SK-N-SH (cell line): ENCODE data around the gene TLL2. TPM values are rescaled to one million over a fixed set of nuclear protein-coding genes. Genes with fewer than 3 reads are reported as not detected.

Source experiments
- CTCF ChIA-PET: fragments of 300-600, 350-600 bp; formaldehyde crosslinking; extraction: SDS; loops from one replicate; lab custom pipeline; 2021; lab: Yijun Ruan, JAX
- POLR2A ChIA-PET: fragments of 350-600 bp; sonication (Branson Sonifier 250); formaldehyde crosslinking; extraction: SDS; loops from one replicate; lab custom pipeline; 2020; ENCODE audit warnings: antibody characterized with exemption, inconsistent platforms; lab: Yijun Ruan, JAX
- DNase-seq: peaks from one replicate; pipeline ENCODE4 v3.0.0; 2012
- H2AFZ ChIP-seq: fragments of 200-600 bp; sonication (generic); 2 replicates; pipeline ENCODE4 v1.8.1; 2016; ENCODE audit warnings: antibody characterized with exemption, mild to moderate bottlenecking, low read depth
- H3F3A ChIP-seq: fragments of 200-600 bp; sonication (generic); replicated peaks from 2 replicates; pipeline ENCODE3; 2016; ENCODE audit warnings: antibody characterized with exemption, mild to moderate bottlenecking; ENCODE audit not compliant: insufficient read depth
- H3K27ac ChIP-seq, 2 experiments: fragments of 200-500 bp in 1 of 2; fragments of 200-600 bp in 1 of 2; sonication (Bioruptor generic) in 1 of 2; sonication (generic), shearing (Covaris generic) in 1 of 2; 2 replicates each; pipeline versions ENCODE4 v1.5.1 to v1.6.1; 2014 to 2016; ENCODE audit warnings: low read depth in 2 of 2, inconsistent platforms in 1 of 2, low read length in 1 of 2, mild to moderate bottlenecking in 1 of 2, mixed read lengths in 1 of 2
- H3K27me3 ChIP-seq: fragments of 200-600 bp; sonication (generic), shearing (Covaris generic); 2 replicates; pipeline ENCODE4 v1.6.1; 2016; ENCODE audit warnings: mixed run types; ENCODE audit not compliant: insufficient read depth
- H3K36me3 ChIP-seq, 2 experiments: fragments of 200-500 bp in 1 of 2; fragments of 200-600 bp in 1 of 2; sonication (Bioruptor generic) in 1 of 2; sonication (generic) in 1 of 2; replicated peaks in 1 of 2; 2 replicates each; pipeline versions ENCODE3 to v1.5.1; 2014 to 2016; ENCODE audit warnings: low read length in 1 of 2, mild to moderate bottlenecking in 1 of 2; ENCODE audit not compliant: insufficient read depth in 2 of 2, control insufficient read depth in 1 of 2
- H3K4me1 ChIP-seq, 2 experiments: fragments of 200-500 bp in 1 of 2; fragments of 200-600 bp in 1 of 2; sonication (Bioruptor generic) in 1 of 2; sonication (generic), shearing (Covaris generic) in 1 of 2; 2 replicates each; pipeline versions ENCODE4 v1.5.1 to v1.6.1; 2014 to 2016; ENCODE audit warnings: low read depth in 1 of 2, low read length in 1 of 2, mixed run types in 1 of 2; ENCODE audit not compliant: insufficient read depth in 2 of 2, control insufficient read depth in 1 of 2
- H3K4me2 ChIP-seq: fragments of 200-600 bp; sonication (generic), shearing (Covaris generic); 2 replicates; pipeline ENCODE4 v1.6.1; 2017; ENCODE audit warnings: mixed run types
- H3K4me3 ChIP-seq, 2 experiments: fragments of 200-500 bp in 1 of 2; fragments of 200-600 bp in 1 of 2; sonication (Bioruptor generic) in 1 of 2; sonication (generic), shearing (Covaris generic) in 1 of 2; 2 replicates each; pipeline versions ENCODE4 v1.5.1 to v1.8.1; 2014 to 2016; ENCODE audit warnings: low read depth in 2 of 2, inconsistent platforms in 1 of 2, low read length in 1 of 2, mild to moderate bottlenecking in 1 of 2, mixed read lengths in 1 of 2, moderate library complexity in 1 of 2
- H3K79me2 ChIP-seq: fragments of 200-600 bp; sonication (generic); 2 replicates; pipeline ENCODE4 v1.8.1; 2017; ENCODE audit warnings: mild to moderate bottlenecking; ENCODE audit not compliant: insufficient read depth
- H3K9ac ChIP-seq: fragments of 200-600 bp; sonication (generic); 2 replicates; pipeline ENCODE4 v1.6.1; 2017; ENCODE audit warnings: mixed run types
- H3K9me2 ChIP-seq: fragments of 200-600 bp; sonication (generic); 2 replicates; pipeline ENCODE4 v1.6.1; 2017; ENCODE audit warnings: mixed run types
- H3K9me3 ChIP-seq: fragments of 200-600 bp; sonication (generic); 2 replicates; pipeline ENCODE4 v1.6.1; 2017; ENCODE audit warnings: mixed run types, mild to moderate bottlenecking, moderate library complexity
- H4K20me1 ChIP-seq: fragments of 200-600 bp; sonication (generic); 2 replicates; pipeline ENCODE4 v1.6.1; 2017; ENCODE audit warnings: mild to moderate bottlenecking, mixed run types; ENCODE audit not compliant: insufficient read depth
- CHD2 ChIP-seq: fragments of 150-350 bp; IDR thresholded peaks from 2 replicates; pipeline ENCODE4 v1.6.1; 2018; ENCODE audit warnings: low read length; ENCODE audit not compliant: partially characterized antibody
- EP300 ChIP-seq, 2 experiments: IDR thresholded peaks; 2 replicates each; pipeline versions ENCODE4 v1.4.0 to v1.6.1; 2012; ENCODE audit warnings: borderline replicate concordance in 1 of 2, low read depth in 1 of 2, low read length in 1 of 2
- EZH2phosphoT487 ChIP-seq: fragments of 200-600 bp; sonication (generic); IDR thresholded peaks from 2 replicates; pipeline ENCODE4 v1.6.1; 2017; ENCODE audit warnings: low read depth, mixed run types, mild to moderate bottlenecking, antibody characterized with exemption, moderate library complexity, borderline replicate concordance
- FOSL2 ChIP-seq: IDR thresholded peaks from 2 replicates; pipeline ENCODE4 v1.4.0; 2012; ENCODE audit warnings: low read depth, mild to moderate bottlenecking, moderate library complexity, borderline replicate concordance
- GATA2 ChIP-seq: sonication (generic); formaldehyde crosslinking; IDR thresholded peaks from 2 replicates; pipeline ENCODE4 v1.5.0; 2020; ENCODE audit warnings: mild to moderate bottlenecking, missing genetic modification reagents
- MXI1 ChIP-seq: IDR thresholded peaks from 2 replicates; pipeline ENCODE4 v1.6.1; 2012; ENCODE audit warnings: mild to moderate bottlenecking, low read depth, low read length, improper control_type of control experiment
- NFIC ChIP-seq: IDR thresholded peaks from 2 replicates; pipeline ENCODE4 v1.4.0; 2012; ENCODE audit warnings: borderline replicate concordance
- RAD21 ChIP-seq: IDR thresholded peaks from 2 replicates; pipeline ENCODE4 v1.6.1; 2012; ENCODE audit warnings: mild to moderate bottlenecking, low read length
- RCOR1 ChIP-seq: fragments of 150-350 bp; IDR thresholded peaks from 2 replicates; pipeline ENCODE4 v1.6.1; 2017; ENCODE audit warnings: antibody characterized with exemption, low read length
- RFX5 ChIP-seq: IDR thresholded peaks from 2 replicates; pipeline ENCODE4 v1.6.1; 2012; ENCODE audit warnings: mild to moderate bottlenecking, improper control_type of control experiment, low read length
- SIN3A ChIP-seq: IDR thresholded peaks from 2 replicates; pipeline ENCODE4 v1.6.1; 2012; ENCODE audit warnings: low read depth, mild to moderate bottlenecking, low read length, moderate library complexity, borderline replicate concordance
- SMC3 ChIP-seq: IDR thresholded peaks from 2 replicates; pipeline ENCODE4 v1.6.1; 2012; ENCODE audit warnings: low read depth, low read length, improper control_type of control experiment
- TAF1 ChIP-seq: IDR thresholded peaks from 2 replicates; pipeline ENCODE4 v1.6.1; 2012; ENCODE audit warnings: low read depth, mild to moderate bottlenecking, low read length, moderate library complexity, borderline replicate concordance
- TCF12 ChIP-seq: IDR thresholded peaks from 2 replicates; pipeline ENCODE4 v1.4.0; 2012
- WGBS: methylation state at CpG from one replicate; pipeline ENCODE4 v1.1.6; 2017; ENCODE audit warnings: low lambda C conversion rate; 5-methylcytosine and 5-hydroxymethylcytosine counted together
- polyA plus RNA-seq, 3 experiments: library from polyadenylated mRNA; depleted of rRNA; stranded (reverse); fragments of >200 nt; gene quantifications; 2 replicates each; pipeline ENCODE4 v1.2.3, GENCODE V29; 2012
- TF ChIP-seq, protein P1 (sequence below): fragments of 150-350 bp; IDR thresholded peaks from 2 replicates; pipeline ENCODE4 v1.6.1; 2017; ENCODE audit warnings: antibody characterized with exemption, low read length, low read depth, borderline replicate concordance
- TF ChIP-seq, protein P2 (sequence below): IDR thresholded peaks from 2 replicates; pipeline ENCODE4 v1.4.0; 2012; ENCODE audit warnings: low read depth, borderline replicate concordance
- TF ChIP-seq, protein P3 (sequence below): IDR thresholded peaks from 2 replicates; pipeline ENCODE4 v1.4.0; 2012; ENCODE audit warnings: low read depth, borderline replicate concordance
- TF ChIP-seq, protein P4 (sequence below): IDR thresholded peaks from 2 replicates; pipeline ENCODE4 v1.4.0; 2012; ENCODE audit warnings: low read depth
- TF ChIP-seq, protein P5 (sequence below): fragments of 150-350 bp; IDR thresholded peaks from 2 replicates; pipeline ENCODE4 v1.6.1; 2016; ENCODE audit warnings: mild to moderate bottlenecking, low read depth, low read length

TLL2 gene
- polyA plus RNA-seq, 1 of the 3 experiments (the other 2 are of a cell fraction) = 0.36 TPM

DNA sequence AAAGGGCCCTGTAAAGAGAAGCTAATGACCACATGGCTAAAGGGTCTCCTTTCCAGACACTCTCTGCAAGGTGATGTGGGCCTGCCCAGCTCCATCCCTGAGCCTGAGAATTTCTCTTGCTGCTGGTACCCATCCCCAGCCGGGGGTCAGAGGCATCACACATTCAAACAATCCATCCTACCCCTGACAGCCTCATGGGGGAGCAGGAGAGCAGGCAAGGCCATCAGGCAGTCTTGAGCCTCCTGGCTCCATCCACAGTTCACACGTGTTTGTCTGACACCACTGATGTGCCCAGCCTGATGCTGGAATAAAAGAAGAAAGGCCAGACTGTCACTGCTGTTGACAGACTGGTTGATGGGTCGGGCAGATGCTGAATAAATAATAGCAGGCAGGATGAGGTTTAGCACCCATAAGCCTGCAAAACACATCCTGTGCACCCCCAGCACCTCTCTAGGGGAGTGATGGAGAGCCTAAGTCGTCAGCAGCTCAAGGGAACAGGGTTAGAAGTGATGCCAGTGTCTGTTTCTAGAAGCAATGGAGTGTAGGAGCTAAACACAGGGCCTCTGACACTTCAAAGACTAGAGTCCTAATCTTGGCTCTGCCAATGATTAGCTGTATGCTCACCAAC is 43.5 kb downstream of the TLL2 start (continued):
- TF ChIP-seq, protein P1, sequence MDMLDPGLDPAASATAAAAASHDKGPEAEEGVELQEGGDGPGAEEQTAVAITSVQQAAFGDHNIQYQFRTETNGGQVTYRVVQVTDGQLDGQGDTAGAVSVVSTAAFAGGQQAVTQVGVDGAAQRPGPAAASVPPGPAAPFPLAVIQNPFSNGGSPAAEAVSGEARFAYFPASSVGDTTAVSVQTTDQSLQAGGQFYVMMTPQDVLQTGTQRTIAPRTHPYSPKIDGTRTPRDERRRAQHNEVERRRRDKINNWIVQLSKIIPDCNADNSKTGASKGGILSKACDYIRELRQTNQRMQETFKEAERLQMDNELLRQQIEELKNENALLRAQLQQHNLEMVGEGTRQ = no peak
- no peak for TF ChIP-seq NFIC
- no peak for TF ChIP-seq SIN3A
- TF ChIP-seq TAF1 = no peak
- no peak for TF ChIP-seq RFX5
- TF ChIP-seq SMC3 = peak; percentile 39
- TF ChIP-seq RAD21 = peak; percentile 57
- no peak for TF ChIP-seq FOSL2
- TF ChIP-seq MXI1 = peak; percentile 69; the same call in 1 of the 2 replicates
- TF ChIP-seq, protein P2, sequence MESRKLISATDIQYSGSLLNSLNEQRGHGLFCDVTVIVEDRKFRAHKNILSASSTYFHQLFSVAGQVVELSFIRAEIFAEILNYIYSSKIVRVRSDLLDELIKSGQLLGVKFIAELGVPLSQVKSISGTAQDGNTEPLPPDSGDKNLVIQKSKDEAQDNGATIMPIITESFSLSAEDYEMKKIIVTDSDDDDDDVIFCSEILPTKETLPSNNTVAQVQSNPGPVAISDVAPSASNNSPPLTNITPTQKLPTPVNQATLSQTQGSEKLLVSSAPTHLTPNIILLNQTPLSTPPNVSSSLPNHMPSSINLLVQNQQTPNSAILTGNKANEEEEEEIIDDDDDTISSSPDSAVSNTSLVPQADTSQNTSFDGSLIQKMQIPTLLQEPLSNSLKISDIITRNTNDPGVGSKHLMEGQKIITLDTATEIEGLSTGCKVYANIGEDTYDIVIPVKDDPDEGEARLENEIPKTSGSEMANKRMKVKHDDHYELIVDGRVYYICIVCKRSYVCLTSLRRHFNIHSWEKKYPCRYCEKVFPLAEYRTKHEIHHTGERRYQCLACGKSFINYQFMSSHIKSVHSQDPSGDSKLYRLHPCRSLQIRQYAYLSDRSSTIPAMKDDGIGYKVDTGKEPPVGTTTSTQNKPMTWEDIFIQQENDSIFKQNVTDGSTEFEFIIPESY = no peak
- no peak for TF ChIP-seq TCF12
- TF ChIP-seq, protein P3, sequence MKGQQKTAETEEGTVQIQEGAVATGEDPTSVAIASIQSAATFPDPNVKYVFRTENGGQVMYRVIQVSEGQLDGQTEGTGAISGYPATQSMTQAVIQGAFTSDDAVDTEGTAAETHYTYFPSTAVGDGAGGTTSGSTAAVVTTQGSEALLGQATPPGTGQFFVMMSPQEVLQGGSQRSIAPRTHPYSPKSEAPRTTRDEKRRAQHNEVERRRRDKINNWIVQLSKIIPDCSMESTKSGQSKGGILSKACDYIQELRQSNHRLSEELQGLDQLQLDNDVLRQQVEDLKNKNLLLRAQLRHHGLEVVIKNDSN = no peak
- TF ChIP-seq, protein P4, sequence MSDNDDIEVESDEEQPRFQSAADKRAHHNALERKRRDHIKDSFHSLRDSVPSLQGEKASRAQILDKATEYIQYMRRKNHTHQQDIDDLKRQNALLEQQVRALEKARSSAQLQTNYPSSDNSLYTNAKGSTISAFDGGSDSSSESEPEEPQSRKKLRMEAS = no peak
- TF ChIP-seq, protein P5, sequence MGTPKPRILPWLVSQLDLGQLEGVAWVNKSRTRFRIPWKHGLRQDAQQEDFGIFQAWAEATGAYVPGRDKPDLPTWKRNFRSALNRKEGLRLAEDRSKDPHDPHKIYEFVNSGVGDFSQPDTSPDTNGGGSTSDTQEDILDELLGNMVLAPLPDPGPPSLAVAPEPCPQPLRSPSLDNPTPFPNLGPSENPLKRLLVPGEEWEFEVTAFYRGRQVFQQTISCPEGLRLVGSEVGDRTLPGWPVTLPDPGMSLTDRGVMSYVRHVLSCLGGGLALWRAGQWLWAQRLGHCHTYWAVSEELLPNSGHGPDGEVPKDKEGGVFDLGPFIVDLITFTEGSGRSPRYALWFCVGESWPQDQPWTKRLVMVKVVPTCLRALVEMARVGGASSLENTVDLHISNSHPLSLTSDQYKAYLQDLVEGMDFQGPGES = no peak

DNA sequence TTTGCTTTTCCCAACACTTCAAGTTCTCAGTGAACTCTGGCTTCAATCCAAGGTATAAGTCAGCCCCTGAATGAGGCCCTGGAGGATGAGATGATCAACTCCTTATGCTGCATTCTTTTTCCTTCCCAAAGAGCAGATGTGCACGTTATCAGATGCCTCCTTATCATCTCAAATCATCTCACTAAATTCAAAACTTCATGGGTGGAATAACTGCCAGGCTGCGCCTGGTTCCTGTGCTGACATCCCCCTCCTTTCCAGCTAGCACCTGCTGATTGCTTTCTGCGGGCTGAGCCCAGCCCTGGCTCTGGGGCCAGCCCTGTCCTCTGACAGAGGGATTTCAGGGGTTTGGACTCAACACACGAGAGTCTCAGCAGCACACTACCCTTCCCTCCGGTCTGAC is 44.9 kb downstream of the TLL2 start:
- H3K27me3 ChIP-seq = no peaks in the 10 kb centered on the region; the same call in 1 of the 2 replicates
- peaks cover 0 to 9% of the 10 kb centered on the region in 2 experiments; a peak in 1 of 4 replicates for H3K4me1 ChIP-seq
- H3K27ac ChIP-seq = no peak overlapping the region
- H4K20me1 ChIP-seq = no peaks in the 10 kb centered on the region
- H2AFZ ChIP-seq = no peak overlapping the region
- ChIA-PET POLR2A (no interaction called here), CTCF (interaction anchor here (0.8 to 3.8 kb wide), 10 partner anchors 10 to 133 kb away, joined by 3 to 21 read pairs (median 4); partner anchors contain the start of gene TLL2)
- no peak overlapping the region for H3K9ac ChIP-seq
- H3K4me3 ChIP-seq = no peak overlapping the region
- H3K36me3 ChIP-seq = no peaks in the 10 kb centered on the region
- no peaks in the 10 kb centered on the region for H3K9me3 ChIP-seq
- WGBS = 17% methylated on average over 5 of the region's 5 CpGs
- H3K9me2 ChIP-seq = no peaks in the 10 kb centered on the region
- H3F3A ChIP-seq = no peaks in the 10 kb centered on the region
- no peak overlapping the region for H3K4me2 ChIP-seq
- TF ChIP-seq TCF12 (peak; percentile 11; the same call in 1 of the 2 replicates), GATA2 (CRISPR knock-in tag) (peak; percentile 58), RCOR1 (peak; percentile 73; the same call in 1 of the 2 replicates), EP300 (IDR thresholded peaks at IDR 0.05; ENCODE audit: borderline replicate concordance in 1 of 2, low read depth in 1 of 2, low read length in 1 of 2) (0 out of 4 replicates have a peak, but pooled peaks of 1 of the 2 experiments have one; percentile 29), CHD2 (no peak), EZH2phosphoT487 (no peak)
- TF ChIP-seq, protein P4 = no peak
- H3K79me2 ChIP-seq = no peaks in the 10 kb centered on the region
- peak; percentile 51 for DNase-seq
